Measurements from ENCODE around the gene TRUB2.

DNA sequence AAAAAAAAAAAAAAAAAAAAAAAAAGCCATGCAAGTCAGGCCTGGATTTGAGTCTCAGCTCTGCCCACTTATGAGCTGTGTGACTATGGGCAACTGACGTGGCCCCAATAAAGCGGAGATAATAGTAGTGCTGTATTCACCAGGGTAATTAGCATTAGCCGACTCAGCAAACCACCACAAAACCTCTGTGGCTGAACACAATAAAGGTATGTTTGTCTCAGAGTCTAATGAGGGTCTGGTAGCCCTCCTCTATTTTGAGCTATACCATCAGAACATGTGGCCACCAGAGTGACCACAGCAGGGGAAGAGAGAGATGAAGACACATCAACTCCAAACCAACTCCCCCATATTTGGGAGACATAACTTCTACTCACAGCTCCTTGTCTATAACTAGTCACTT lies 30.2 kb downstream of the TRUB2 start:
- TF ChIP-seq EZH2 (IDR thresholded peaks at IDR 0.05) (no peak), EZH2phosphoT487 (IDR thresholded peaks at IDR 0.05) (no peak)
- TF ChIP-seq, protein P1, sequence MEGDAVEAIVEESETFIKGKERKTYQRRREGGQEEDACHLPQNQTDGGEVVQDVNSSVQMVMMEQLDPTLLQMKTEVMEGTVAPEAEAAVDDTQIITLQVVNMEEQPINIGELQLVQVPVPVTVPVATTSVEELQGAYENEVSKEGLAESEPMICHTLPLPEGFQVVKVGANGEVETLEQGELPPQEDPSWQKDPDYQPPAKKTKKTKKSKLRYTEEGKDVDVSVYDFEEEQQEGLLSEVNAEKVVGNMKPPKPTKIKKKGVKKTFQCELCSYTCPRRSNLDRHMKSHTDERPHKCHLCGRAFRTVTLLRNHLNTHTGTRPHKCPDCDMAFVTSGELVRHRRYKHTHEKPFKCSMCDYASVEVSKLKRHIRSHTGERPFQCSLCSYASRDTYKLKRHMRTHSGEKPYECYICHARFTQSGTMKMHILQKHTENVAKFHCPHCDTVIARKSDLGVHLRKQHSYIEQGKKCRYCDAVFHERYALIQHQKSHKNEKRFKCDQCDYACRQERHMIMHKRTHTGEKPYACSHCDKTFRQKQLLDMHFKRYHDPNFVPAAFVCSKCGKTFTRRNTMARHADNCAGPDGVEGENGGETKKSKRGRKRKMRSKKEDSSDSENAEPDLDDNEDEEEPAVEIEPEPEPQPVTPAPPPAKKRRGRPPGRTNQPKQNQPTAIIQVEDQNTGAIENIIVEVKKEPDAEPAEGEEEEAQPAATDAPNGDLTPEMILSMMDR (IDR thresholded peaks at IDR 0.05): no peak
